ENCODE measurements around the gene ANXA8. TPM values are rescaled to one million over a fixed set of nuclear protein-coding genes. Genes with fewer than 3 reads are reported as not detected.
"Not testable (repeated sequence)": the region's sequence is repeated elsewhere in the genome, so short reads cannot be mapped to it uniquely, and the experiment has no call there.

Gene ANXA8
- total RNA-seq, 1 donor from 2014 or later = 15.0 TPM

DNA sequence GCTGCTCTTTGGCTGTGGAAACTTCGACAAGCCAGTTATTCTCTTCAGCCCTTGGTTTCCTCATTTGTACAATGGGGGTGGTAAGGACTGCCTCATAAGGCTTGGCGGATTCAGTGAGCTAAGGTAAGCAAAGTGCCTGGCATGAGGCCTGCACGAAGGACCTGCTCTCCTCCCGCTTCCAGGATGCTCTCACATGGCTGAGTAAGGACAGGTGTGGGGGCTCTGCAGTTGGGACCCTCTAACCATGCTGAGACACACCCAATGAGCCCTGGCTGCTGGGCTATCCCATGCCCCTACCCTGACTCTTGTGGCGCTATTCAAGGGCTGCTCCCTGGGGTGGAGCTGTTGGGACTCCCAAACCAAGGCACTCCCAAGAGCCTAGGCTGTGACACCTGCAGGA lies 8.8 kb downstream of the ANXA8 start:
- H3K36me3 ChIP-seq; intact Hi-C loops (cut with DNase I); H3K27ac ChIP-seq; DNase-seq; H3K9me3 ChIP-seq; H3K27me3 ChIP-seq (ENCODE audit: low read depth); ATAC-seq; H3K4me1 ChIP-seq; H3K4me3 ChIP-seq: not testable (repeated sequence)

DNA sequence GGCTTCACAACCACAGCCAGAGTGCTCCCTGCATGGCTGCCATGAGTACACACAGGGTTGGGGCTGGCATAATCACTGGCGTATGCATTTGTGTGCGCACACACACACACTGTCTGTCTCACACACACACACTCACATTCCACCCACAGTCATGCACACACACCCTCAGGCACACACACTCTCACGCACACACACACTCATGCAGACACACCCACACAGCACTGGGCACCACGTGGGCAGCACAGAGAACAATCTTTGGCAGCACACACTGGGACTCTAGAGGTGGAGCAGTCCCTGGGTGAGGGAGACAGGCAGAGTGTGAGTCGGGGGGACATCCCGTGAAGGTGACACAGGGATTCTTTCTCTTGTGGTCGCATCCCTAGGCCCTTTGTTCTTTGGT lies 10.4 kb downstream of the ANXA8 start:
- intact Hi-C loops (cut with DNase I); H3K9me3 ChIP-seq: not testable (repeated sequence)
- ATAC-seq = peak in 1 of 2 donors; percentile 9

DNA sequence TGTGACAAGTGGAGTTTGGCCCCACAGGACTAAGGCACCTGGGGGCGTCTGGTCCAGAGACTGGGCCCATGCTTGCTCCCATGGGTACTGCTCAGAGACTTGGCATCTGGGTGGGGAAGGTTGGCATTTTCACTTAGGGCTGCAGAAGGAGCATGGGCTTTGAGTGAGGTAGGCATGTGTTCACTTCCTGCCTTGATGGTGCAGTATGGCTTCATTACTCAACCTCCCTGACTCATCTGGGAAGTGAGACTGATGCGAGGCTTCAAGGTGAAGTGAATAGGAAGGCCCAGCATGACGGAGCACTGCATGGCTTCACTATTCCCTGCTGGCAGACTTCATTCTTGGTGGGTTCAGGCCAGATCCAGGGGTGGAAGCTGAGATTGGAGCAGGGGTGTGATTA lies 11.3 kb downstream of the ANXA8 start:
- H3K27me3 ChIP-seq (ENCODE audit: low read depth); DNase-seq; H3K4me3 ChIP-seq; H3K9me3 ChIP-seq; H3K36me3 ChIP-seq; H3K4me1 ChIP-seq; H3K27ac ChIP-seq; intact Hi-C loops (cut with DNase I): not testable (repeated sequence)
- ATAC-seq = peak; percentile 4 to 31

More for the DNA sequence above, 10.4 kb downstream of the ANXA8 start:
- not testable (repeated sequence) for H3K4me1 ChIP-seq; DNase-seq; H3K4me3 ChIP-seq; H3K36me3 ChIP-seq; H3K27ac ChIP-seq; H3K27me3 ChIP-seq (ENCODE audit: low read depth)

DNA sequence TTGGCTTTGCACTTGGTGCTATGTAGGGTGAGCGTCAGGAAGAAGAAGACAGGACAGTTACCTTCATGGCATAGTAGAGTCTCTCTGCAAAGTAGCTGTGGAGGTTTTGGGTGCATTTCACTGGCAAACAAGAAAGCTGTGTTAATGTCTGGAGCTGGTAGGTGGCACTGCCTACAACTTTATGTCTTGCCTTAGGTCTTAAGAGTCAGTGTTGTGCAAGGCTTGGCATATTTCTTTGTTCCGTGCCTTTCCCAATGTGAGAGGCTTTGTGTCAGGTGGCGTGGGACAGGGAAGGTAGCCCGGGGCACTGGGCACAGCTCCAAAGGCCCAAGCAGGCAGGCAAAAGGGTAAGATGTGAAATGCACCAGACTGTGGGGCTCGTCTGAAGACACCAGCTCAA lies 11.8 kb downstream of the ANXA8 start:
- intact Hi-C loops (cut with DNase I); H3K9me3 ChIP-seq; H3K4me1 ChIP-seq; H3K4me3 ChIP-seq; DNase-seq; H3K27ac ChIP-seq; H3K36me3 ChIP-seq; H3K27me3 ChIP-seq (ENCODE audit: low read depth): not testable (repeated sequence)
- ATAC-seq = peak; percentile 32 to 37

DNA sequence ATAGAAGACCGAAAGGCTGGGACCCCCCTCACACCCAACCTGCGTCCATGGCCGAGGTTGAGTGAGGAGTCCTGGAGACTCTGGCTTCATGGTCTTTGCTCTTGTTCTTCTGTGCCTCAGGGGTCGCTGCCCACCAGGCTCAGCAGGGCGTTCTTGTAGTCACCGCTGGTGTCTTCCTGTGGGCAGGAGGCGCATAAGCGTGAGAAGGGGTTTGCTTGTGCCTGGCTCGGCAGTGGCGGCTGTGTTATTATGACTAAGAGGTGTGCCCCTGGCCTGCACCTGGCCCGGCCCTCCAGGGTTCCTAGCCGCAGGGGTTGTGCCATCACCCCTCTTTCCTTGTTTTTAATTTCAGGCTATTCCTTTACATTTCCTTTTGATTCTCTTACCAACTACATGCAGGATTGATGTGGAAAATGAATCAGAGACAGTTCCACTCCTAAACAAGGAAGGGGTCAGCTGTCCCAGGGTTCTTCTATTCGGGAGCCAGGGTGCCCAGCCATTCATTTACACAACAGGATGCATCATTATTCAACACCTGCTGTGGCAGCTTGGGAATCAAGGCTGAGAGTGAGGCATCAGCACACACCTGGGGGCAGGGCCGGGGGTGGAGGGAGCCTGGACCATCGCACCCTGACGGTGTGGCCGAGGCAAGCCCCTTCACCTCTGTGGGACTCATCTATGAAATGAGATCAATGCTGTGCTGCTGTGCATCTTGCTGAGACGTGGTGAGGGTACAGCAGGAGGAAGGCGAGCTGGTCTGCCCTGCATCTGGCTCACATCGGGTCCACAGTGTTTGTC lies 15.0 kb downstream of the ANXA8 start:
- intact Hi-C loops (cut with DNase I); H3K9me3 ChIP-seq; H3K27me3 ChIP-seq (ENCODE audit: low read depth); H3K36me3 ChIP-seq; ATAC-seq; H3K27ac ChIP-seq; H3K4me3 ChIP-seq; H3K4me1 ChIP-seq; DNase-seq: not testable (repeated sequence)

DNA sequence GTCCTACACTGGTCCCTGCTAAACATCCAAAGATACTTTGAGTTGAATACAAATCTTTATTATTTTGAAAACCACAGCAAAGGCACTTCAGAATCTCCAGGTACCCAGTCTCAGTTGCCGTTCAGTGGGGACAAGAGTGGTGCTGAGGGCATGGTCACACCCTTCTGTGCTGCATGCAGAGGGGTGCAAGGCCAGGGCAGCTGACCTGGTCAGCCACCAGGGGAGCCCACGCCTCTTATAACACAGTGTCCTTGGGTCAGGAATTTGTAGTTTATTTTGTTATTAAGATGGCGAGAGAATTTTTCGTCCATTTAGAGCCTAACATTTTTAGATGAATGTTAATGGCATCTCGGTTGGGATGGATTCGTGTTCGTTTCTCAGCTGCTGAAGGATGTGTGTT lies 16.0 kb downstream of the ANXA8 start:
- H3K4me3 ChIP-seq; H3K9me3 ChIP-seq; H3K4me1 ChIP-seq; H3K27ac ChIP-seq; H3K27me3 ChIP-seq (ENCODE audit: low read depth); DNase-seq; ATAC-seq; H3K36me3 ChIP-seq; intact Hi-C loops (cut with DNase I): not testable (repeated sequence)

DNA sequence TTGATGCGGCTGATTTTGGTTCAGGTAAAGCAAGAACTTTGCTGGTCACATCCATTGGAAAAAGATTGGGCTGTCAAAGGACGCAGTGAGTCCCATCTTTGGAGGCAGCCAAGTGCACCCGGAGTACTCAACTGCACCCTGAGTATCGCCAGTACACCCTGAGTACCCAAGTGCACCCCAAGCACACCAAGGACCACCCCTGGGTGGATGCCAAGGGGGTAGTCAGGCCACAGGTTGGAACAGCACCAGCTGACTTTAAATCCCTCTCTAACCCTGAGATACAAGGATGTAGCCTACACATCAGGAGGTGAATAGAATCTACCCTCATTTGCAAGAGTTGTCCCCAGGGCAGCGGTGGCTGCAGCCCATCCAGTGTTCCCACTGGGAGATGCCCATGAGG lies 16.5 kb downstream of the ANXA8 start:
- H3K9me3 ChIP-seq; H3K4me1 ChIP-seq; H3K27ac ChIP-seq; H3K27me3 ChIP-seq (ENCODE audit: low read depth); ATAC-seq; H3K4me3 ChIP-seq; H3K36me3 ChIP-seq; intact Hi-C loops (cut with DNase I); DNase-seq: not testable (repeated sequence)

DNA sequence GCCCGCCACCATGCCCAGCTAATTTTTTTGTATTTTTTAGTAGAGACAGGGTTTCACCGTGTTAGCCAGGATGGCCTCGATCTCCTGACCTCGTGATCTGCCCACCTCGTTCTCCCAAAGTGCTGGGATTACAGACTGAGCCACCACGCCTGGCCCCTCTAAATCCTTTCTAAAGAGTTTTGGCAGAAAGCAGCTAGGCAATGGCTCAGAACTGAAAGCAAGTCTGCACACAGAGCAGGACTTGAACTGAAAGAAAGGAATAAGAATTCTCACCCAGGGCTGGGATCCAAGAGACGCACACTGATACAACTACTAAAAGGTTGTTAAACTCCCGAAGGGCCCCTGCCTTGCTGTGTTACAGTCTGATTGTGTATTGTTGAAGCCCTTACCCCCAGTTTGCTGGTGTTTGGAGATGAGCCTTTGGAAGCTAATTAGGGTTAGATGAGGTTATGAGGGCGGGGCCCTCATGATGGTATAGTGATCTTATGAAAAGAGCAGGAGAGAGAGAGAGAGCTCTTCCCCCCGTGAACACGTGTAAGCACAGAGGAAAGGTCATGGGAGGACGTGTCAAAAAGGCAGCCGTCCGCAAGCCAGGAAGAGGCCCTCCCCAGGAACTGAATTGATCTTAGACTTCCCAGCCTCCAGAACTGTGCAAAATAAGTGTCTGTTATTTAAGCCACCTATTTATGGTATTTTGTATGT lies 18.5 kb downstream of the ANXA8 start:
- H3K4me3 ChIP-seq; ATAC-seq; intact Hi-C loops (cut with DNase I); H3K9me3 ChIP-seq; DNase-seq; H3K27ac ChIP-seq; H3K36me3 ChIP-seq; H3K4me1 ChIP-seq; H3K27me3 ChIP-seq (ENCODE audit: low read depth): not testable (repeated sequence)

DNA sequence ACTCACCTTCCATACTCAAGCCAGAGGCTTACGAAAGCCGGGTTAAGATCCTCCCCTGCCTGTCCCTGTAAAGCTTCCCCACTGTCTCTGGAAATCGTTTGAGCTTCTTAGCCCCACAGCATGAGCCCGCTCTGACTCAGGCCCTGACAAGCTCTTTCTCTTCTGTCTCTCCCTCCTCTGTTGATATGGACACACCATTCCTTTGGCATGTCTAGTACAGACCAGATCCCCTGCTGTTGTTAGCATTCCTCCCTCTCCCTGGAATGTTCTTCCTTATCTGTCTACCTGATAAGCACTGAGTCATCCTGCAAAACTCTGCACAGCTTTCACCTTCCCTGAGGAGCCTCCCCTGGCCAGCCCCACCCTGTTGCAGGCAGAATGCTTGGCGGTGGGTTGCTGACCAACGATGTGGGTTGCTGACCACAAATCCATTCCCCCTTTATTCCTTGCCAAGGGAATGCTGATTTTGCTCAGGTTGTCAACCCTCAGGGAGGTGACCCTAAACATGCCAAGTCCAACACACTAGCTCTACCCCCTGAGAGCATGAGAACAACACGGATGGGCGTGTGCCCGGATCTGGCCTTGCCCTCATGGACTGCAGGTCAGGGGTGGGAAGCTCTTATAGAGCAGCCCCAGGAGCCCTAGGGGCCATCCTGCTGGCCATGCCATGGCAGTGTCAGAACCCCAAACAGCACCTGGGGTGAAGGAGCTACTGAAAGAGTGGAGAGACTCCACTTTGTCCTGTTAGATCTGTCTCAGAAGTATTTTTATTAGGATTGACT lies 21.1 kb downstream of the ANXA8 start:
- H3K9me3 ChIP-seq; H3K4me1 ChIP-seq; H3K36me3 ChIP-seq; H3K27ac ChIP-seq; H3K27me3 ChIP-seq (ENCODE audit: low read depth); intact Hi-C loops (cut with DNase I); DNase-seq; H3K4me3 ChIP-seq: not testable (repeated sequence)
- peak; percentile 36 to 64 for ATAC-seq

DNA sequence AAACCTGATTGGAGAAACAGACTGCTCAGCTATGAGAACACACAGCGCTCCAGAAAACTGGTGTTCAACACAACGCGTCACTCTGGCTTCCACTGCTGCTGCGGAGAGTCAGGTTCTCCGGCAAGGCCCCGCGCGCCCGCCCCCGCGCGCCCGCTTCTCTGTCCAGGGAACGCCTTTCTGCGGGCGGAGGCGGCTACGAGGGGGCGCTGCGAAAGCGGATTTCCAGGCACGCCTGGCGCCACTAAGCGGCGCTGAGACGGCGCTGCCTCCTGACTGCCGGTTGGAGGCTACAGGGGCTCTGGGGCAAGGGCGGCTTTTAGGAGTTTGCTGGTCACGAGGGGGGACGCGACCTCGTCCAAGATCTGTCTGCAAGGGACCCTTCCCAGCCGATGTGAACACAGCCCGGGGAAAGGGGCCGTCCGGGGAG lies 22.6 kb downstream of the ANXA8 start:
- H3K36me3 ChIP-seq; H3K27ac ChIP-seq; intact Hi-C loops (cut with DNase I); H3K27me3 ChIP-seq (ENCODE audit: low read depth); H3K9me3 ChIP-seq; H3K4me1 ChIP-seq: not testable (repeated sequence)
- ATAC-seq (peak; percentile 89 to 91), DNase-seq (peak; percentile 67)
- H3K4me3 ChIP-seq = peak overlapping the region; percentile 11
- TF ChIP-seq, protein P1, sequence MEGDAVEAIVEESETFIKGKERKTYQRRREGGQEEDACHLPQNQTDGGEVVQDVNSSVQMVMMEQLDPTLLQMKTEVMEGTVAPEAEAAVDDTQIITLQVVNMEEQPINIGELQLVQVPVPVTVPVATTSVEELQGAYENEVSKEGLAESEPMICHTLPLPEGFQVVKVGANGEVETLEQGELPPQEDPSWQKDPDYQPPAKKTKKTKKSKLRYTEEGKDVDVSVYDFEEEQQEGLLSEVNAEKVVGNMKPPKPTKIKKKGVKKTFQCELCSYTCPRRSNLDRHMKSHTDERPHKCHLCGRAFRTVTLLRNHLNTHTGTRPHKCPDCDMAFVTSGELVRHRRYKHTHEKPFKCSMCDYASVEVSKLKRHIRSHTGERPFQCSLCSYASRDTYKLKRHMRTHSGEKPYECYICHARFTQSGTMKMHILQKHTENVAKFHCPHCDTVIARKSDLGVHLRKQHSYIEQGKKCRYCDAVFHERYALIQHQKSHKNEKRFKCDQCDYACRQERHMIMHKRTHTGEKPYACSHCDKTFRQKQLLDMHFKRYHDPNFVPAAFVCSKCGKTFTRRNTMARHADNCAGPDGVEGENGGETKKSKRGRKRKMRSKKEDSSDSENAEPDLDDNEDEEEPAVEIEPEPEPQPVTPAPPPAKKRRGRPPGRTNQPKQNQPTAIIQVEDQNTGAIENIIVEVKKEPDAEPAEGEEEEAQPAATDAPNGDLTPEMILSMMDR (IDR thresholded peaks at IDR 0.05) = peak; percentile 15

All from lower lobe of right lung (tissue), 2 donors.